GM18951 (cell line): Measurements from ENCODE around the gene TMEM181.
"Not testable (repeated sequence)": the region's sequence is repeated elsewhere in the genome, so short reads cannot be mapped to it uniquely, and the experiment has no call there.

Experiments used
- POLR2A ChIP-seq: IDR thresholded peaks from 4 replicates; pipeline ENCODE4 v1.6.1; 2011; ENCODE audit warnings: mild to moderate bottlenecking; ENCODE audit not compliant: insufficient read length, insufficient read depth; ENCODE audit errors: extremely low read depth
- in situ Hi-C: fragments of 300-500 bp; cut with MboI; formaldehyde crosslinking; loops from one replicate; pipeline ENCODE4 v1.12.0; 2022; ENCODE audit warnings: low sequenced_read_pairs, mixed read lengths, inconsistent platforms; ENCODE audit not compliant: unreplicated experiment

Gene TMEM181

DNA sequence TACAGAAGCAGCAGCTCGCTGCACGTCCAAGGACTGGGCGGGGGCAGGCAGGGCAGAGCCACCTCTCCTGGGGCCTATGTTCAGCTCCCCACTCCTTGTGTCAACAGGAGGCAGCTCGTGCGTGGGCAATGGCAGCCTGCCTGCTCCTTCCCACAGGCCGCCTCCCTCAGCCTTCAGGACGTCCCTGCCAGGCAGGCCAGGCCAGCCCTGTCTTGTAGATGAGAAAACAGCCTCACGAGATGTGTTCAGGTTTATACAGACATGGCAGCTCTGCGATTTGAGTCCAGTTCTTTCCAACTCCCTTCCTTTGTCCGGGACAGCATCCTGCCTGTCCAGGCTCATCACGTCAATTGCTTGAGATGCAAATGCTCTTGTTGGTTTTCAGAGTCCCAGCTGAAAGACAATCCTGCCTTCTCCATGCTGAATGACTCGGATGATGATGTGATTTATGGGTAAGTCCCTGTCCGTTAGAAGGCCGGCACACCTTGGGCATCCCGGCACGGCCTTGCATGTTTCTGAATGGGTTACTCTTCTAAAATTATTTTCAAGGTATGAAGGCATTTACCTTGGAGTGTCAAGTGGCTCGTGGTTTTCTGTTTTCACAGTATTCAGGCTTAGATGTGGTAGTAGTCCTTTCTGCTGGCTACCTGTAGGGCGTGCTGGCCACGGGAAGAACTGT is 71.2 kb downstream of the TMEM181 start:
- no peak for TF ChIP-seq POLR2A
- in situ Hi-C loops, result no loop called here

GRCh38 chr6:158631678-158632537 is 72.0 kb downstream of the TMEM181 start:
- in situ Hi-C loops, result no loop called here

GRCh38 chr6:158632538-158633119 is 72.7 kb downstream of the TMEM181 start:
- in situ Hi-C loops, result not testable (repeated sequence)

More at GRCh38 chr6:158631678-158632537, 72.0 kb downstream of the TMEM181 start:
- TF ChIP-seq POLR2A, result no peak

GRCh38 chr6:158633127-158633526 is 73.2 kb downstream of the TMEM181 start:
- TF ChIP-seq POLR2A, result no peak
- in situ Hi-C loops, result no loop called here

DNA sequence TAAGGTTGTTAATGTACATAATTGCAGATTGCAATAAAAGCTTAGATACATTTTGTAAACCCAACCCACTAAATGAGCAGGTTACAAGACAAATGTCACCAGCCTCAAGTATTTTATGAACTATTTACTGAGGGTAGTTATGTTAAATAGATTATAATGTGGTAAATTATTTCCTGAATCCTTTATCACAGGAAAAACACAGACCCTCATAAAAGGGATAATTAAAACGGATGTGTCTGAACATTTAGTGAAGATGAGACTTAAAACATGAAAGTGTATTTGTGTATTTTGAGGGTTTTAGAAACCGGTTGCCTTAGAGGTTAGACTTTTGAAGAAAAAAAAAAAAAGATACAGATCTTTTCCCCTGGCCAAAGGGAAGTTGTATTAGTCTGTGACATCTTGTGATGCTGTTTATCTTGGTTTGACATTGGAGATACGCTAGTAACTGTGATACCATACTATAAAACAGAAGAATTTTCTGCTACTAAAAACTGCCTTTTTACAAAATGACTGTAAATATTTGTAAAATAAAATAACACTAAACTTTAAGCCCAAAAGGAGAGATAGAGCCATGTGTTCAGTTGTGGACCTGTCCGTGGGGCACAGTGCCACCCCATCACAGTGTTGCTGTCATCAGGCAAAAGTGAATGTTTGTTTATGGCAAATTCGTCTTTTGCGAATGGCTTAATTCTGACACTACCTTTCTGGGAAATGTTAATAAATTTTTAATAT is 75.0 kb downstream of the TMEM181 start:
- in situ Hi-C loops, result no loop called here
- TF ChIP-seq POLR2A, result no peak

DNA sequence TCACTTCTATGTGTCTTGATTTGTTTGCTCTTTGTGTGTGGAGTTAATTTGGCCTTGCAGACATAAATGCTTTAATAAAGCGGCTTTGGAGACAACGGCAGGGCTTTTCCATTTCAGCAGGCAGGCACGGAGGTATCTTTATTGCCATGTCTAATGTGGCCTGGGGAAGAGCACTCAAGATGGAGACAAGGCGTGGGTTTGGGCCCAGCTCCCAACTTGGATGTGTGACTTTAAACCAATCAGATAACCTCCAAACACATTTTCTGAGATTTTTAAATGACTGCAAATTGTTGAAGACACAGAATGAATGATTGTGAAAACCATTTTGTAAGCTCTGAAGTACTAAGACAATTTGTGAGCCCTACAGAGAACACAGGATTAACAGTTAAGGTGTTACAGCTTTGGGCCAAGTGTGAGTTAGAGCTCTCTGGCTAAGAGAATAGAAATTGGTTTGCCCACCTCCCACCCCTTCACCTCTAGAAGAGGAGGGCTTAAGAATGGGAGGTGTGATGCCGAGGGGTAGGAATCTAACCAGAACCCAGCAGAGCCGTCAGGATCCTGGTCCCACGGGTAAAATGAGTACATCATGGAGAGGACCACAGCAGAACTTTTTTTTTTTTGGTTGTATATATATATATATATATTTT is 75.7 kb downstream of the TMEM181 start:
- in situ Hi-C loops, result no loop called here
- TF ChIP-seq POLR2A, result no peak

DNA sequence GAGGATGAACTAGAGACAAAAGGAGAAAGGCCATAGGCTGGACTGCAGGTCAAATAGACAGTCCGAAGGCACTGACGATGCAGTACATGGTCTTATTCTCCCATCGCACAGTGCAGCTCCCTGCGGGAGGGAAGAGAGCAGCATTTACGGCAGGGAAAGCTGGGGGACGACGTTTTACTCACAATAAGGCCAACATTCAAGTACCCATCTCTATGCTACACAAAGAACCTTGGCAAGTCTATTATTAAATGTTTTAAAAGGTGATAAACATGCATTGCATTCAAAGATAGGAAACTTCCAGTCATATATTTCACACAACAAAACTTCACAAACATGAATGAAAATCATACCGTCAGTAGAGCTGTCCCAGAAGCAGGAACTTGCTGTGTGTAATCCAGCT is 76.9 kb downstream of the TMEM181 start:
- in situ Hi-C loops, result no loop called here
- no peak for TF ChIP-seq POLR2A

- no peak for TF ChIP-seq POLR2A
- in situ Hi-C loops, result no loop called here
These were observed 78.5 kb downstream of the TMEM181 start for GRCh38 chr6:158638324-158638854.

DNA sequence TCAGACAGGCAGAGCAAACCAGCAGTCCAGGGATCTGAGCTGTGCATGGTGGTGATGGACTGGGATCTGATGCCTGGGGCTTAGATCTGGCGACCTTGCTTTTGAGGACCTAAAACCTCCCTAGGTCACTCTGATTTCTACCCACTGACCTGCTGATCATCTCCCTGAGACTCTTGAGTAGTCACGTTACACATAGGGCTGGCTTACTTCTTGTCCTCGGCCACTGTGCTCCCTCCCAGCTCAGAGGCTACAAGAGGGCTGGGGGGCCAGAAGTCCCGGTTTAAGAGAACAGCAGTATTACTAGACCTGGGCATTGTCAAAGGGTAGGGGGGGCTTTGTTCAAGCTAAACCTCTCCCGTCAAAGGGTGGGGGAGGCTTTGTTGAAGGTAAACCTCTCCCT is 79.2 kb downstream of the TMEM181 start:
- no peak for TF ChIP-seq POLR2A
- in situ Hi-C loops, result no loop called here

DNA sequence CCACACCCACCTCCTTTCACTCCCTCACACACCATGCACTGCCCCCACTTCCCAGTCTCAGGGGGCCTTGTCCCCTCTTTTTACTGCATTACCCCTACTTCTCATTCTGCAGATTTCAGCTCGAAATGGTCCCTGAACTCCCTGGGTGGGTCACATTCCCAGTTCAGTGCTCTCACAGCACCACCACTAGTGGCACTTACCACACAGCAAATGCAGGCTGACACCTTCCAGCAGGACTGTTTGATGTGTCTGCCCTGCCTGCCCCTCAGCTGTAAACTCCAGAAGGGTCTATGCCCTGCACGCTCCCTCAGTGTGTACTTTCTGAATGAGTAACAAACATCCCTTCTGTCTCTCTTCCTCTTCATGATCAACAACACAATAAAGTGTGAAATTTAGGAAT is 80.6 kb downstream of the TMEM181 start:
- in situ Hi-C loops, result no loop called here
- TF ChIP-seq POLR2A, result no peak

- in situ Hi-C loops, result no loop called here
- TF ChIP-seq POLR2A, result no peak
These were observed 82.3 kb downstream of the TMEM181 start for GRCh38 chr6:158642097-158642601.

DNA sequence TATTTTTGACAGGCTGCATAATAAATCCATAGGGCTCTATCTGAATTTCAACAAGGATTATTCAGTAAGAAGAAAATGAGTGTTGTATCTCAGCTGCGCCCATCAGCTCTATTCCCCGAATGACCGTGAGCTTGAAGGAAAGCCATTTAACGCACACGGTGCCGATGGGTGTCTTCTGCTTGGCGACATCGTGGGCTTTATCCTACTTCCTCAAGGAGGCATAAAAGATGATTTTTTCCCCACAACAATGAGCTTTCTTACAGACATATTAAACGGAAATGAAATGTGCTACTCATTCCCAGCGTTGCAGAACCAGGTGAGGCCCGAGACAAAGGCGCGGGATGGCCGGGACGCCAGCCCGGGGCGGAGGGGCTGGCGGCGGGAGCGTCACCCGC is 83.9 kb downstream of the TMEM181 start:
- in situ Hi-C loops, result no loop called here

More for the DNA sequence above, 83.9 kb downstream of the TMEM181 start:
- TF ChIP-seq POLR2A, result no peak
